ENCODE results near the gene PWWP2B. TPM values are rescaled to one million over a fixed set of nuclear protein-coding genes. Genes with fewer than 3 reads are reported as not detected.

PWWP2B gene
- total and polyA plus RNA-seq, 2 of the 8 experiments (the other 6 are each of a cell fraction or from before 2014, with no cell fraction given) = 5.3 to 10.8 TPM

GRCh38 chr10:132404911-132405462 is 8.0 kb downstream of the PWWP2B start (continued):
- TF ChIP-seq JUND (IDR thresholded peaks at IDR 0.05; ENCODE audit: low read length) (no peak), USF2 (IDR thresholded peaks at IDR 0.05; ENCODE audit: low read length) (no peak), SP4 (IDR thresholded peaks at IDR 0.05; ENCODE audit: low read length) (no peak), CTCF (IDR thresholded peaks at IDR 0.05; ENCODE audit: control extremely low read depth in 1 of 3, insufficient read depth in 1 of 3, low read depth in 1 of 3, low read length in 3 of 3) (peak in 2 of 3 experiments; percentile 60 to 62; a peak in 3 of 4 replicates), RBBP5 (IDR thresholded peaks at IDR 0.05; ENCODE audit: borderline replicate concordance, low read depth, low read length) (no peak), TEAD4 (IDR thresholded peaks at IDR 0.05; ENCODE audit: low read depth, low read length) (no peak), ATF2 (IDR thresholded peaks at IDR 0.05; ENCODE audit: low read length) (no peak)

Measured in H1 (cell line).